ENCODE results near the gene SPDYE3. TPM values are rescaled to one million over a fixed set of nuclear protein-coding genes. Genes with fewer than 3 reads are reported as not detected.
"Not testable (repeated sequence)": the region's sequence is repeated elsewhere in the genome, so short reads cannot be mapped to it uniquely, and the experiment has no call there.

The SPDYE3 gene
- total RNA-seq, 1 experiment from 2014 or later = not detected

DNA sequence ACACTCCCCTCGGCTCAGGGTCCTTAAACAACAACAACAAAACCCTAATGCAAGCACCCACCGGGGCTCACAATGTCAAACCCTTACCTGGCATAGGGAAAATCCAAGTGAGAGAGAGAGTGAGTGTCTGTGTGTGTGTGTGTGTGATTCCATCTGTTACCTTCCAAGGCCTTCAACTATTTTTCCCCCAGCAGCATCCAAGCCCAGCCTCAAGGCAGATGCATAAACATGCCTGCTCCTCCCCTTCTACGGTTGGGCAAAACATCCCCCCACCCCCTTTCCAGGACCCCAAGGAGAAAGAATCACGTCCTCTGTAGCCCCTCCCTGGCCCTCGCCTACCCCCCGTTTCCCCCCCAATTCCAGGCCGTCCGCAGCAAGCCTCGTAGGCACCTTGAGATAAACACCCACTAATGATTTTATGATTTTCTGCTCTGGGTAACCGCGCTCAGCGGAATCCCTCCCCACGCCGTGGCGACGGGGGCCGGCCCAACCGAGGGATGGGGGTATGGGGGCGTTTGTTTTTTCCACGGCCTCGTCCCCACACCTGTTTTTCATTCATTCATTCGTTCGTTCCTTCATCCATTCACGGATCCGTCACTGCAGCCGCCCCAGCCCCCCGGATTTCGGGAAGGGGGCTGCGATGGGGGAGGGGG is 36.4 kb upstream of the SPDYE3 start:
- H3K4me2 ChIP-seq (ENCODE audit: insufficient read depth, insufficient read length, low read length) = peak overlapping the region; percentile 49
- H3K79me1 ChIP-seq (ENCODE audit: insufficient read depth, low read depth, low read length, poor library complexity, severe bottlenecking); H4K91ac ChIP-seq (ENCODE audit: insufficient read length, low read depth, low read length); H3K36me3 Mint-ChIP-seq (ENCODE audit: insufficient read depth in 1 of 3, low read depth in 3 of 3); H2BK120ac ChIP-seq (ENCODE audit: low read depth, low read length, poor library complexity, severe bottlenecking); H3K27me3 ChIP-seq (ENCODE audit: insufficient read depth, low read length); H4K20me1 ChIP-seq (ENCODE audit: control insufficient read depth, insufficient read depth, insufficient read length); H3K23me2 ChIP-seq (ENCODE audit: insufficient read length, low read depth, low read length, poor library complexity, severe bottlenecking); H4K5ac ChIP-seq (ENCODE audit: insufficient read length, low read depth, low read length); H2AK5ac ChIP-seq (ENCODE audit: insufficient read length, low read length); H3K9me3 ChIP-seq (ENCODE audit: control insufficient read depth, low read depth, low read length); H2BK5ac ChIP-seq (ENCODE audit: insufficient read length, low read length); H2BK12ac ChIP-seq (ENCODE audit: insufficient read length, low read depth, low read length); H3K4me1 ChIP-seq (ENCODE audit: insufficient read depth, low read length); H2BK20ac ChIP-seq (ENCODE audit: low read depth, low read length, poor library complexity, severe bottlenecking); H3K27me3 Mint-ChIP-seq (ENCODE audit: low read depth); H3K14ac ChIP-seq (ENCODE audit: insufficient read depth, low read length); DNase-seq; H3K4ac ChIP-seq (ENCODE audit: low read depth, low read length); H3K27ac ChIP-seq (ENCODE audit: insufficient read length, low read depth, low read length); H3T11ph ChIP-seq (ENCODE audit: low read length); H3K23ac ChIP-seq (ENCODE audit: insufficient read length, low read depth, low read length); H3K18ac ChIP-seq (ENCODE audit: insufficient read length, low read depth, low read length); H4K8ac ChIP-seq (replicated peaks; ENCODE audit: insufficient read length, low read depth, low read length); H3K79me2 ChIP-seq (ENCODE audit: insufficient read depth, low read length); H3K9me3 Mint-ChIP-seq; H2AFZ ChIP-seq (ENCODE audit: low read length); H3K9ac ChIP-seq (ENCODE audit: extremely low read depth, insufficient read length, low read length); H3K56ac ChIP-seq (ENCODE audit: insufficient read length, low read depth, low read length); H2BK15ac ChIP-seq (ENCODE audit: low read depth, low read length): not testable (repeated sequence)
- peak overlapping the region; percentile 79 to 95 for H3K4me3 Mint-ChIP-seq
- peak overlapping the region in 2 of 3 experiments; percentile 95 to 97; a peak in 5 of 7 replicates for H3K27ac Mint-ChIP-seq
- peaks cover 27 to 44% of the 10 kb centered on the region in 2 experiments for H3K4me1 Mint-ChIP-seq
- WGBS (ENCODE audit: extremely low coverage, insufficient read length, low lambda C conversion rate) = no CpG with 5 or more reads among the region's 29 CpGs

Data from H9 (cell line).